Stimulated activated CD8-positive, alpha-beta memory T cell treated with anti-CD3 and anti-CD28 coated beads, Interleukin-15, amount 100 ng/mL, for 4 hours (primary cell): ENCODE measurements around the gene PLK3.
A peak's percentile ranks its signal among the peaks of the same experiment; 100 is the strongest.
"Not testable (repeated sequence)": the region's sequence is repeated elsewhere in the genome, so short reads cannot be mapped to it uniquely, and the experiment has no call there.

Experiments used
- DNase-seq, 2 donors: peaks; one replicate each; pipeline ENCODE4 v3.0.0-alpha.2; 2020; ENCODE audit warnings: low read depth in 2 of 2

PLK3 gene

DNA sequence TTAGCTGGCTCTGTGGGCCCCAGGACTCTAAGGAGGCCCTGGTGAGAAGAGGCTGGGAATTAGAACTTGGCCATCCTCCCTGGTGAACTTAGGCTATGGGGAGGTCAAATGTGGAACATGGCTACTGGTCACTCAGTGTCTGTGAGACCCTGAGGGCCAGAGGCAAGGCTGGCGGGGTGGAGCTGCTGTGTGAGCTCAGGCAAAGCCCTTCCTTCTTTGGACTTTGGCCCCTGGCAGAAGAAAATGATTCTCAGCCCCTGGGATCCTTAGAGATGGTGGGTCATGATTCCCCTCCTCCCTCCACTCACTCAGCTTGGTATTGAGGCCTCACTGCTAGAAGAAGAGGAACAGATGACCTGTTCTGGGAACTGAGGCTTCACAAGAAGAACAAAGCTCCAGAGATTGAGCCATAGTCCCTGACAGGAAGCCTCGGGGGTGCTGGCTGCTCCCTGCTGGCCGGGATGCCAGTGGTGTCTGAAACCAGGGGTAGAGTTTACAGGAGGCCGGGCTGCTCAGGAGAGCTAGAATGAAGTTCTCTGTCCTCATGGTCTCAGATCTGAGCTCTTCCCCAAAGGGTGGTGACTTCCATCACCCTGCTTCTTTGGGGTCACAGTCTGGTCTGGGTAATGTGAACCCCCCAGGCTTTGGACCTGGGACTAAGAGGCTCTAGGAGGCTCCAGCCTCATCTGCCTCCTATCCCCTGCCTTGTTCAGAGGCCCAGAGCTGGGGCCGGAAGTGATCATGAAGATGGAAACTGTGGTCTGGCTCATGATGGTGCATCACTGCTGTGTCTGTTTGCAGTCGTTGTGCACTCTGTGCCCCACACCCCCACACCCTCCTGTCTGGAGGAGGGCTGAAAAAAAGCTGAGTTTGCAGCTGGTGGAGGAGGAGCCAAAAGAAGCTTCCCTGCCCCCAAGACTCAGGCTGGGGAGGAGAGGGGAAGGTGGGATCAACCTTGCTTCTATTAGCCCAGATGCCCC is 9.1 kb downstream of the PLK3 start:
- DNase-seq = peak; percentile 70 to 87

DNA sequence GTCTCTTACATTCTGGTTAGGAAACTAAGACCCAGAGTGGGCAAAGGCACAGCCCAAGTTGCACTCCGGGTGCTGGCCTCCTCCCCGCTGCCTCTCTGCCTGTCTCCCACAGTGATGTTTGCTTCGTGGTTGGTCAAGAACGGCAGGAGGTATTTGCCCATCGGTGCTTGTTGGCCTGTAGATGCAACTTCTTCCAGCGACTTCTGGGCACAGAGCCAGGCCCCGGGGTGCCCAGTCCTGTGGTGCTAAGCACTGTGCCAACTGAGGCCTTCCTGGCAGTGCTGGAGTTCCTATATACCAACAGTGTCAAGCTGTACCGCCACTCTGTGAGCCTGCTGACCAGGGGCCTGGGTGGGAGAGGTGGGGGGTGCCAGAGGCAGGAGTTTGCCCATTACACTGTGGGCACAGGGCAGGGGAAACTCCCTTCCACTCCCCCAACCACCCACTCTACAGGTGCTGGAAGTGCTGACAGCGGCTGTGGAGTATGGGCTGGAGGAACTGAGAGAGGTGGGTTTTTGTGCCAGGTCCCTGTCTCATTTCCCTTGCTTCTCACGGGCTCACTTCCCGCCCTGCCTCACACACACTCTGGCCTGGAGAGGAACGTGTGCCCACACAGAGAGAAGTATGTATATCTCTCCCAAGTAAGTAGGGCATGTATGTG is 10.1 kb downstream of the PLK3 start:
- no peak for DNase-seq

DNA sequence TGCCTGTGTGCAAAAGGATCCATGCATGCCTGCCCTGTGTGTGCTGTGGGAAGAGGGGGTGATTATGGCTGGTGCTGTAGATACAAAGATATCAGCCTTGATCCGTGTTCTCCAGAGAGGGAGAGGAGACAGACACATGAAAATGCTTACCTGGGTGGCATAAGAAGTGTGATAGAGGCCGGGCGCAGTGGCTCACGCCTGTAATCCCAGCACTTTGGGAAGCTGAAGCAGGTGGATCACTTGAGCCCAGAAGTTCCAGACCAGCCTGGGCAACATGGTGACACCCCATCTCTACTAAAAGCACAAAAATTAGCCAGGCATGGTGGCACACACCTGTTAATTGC is 10.6 kb downstream of the PLK3 start:
- DNase-seq = not testable (repeated sequence)

DNA sequence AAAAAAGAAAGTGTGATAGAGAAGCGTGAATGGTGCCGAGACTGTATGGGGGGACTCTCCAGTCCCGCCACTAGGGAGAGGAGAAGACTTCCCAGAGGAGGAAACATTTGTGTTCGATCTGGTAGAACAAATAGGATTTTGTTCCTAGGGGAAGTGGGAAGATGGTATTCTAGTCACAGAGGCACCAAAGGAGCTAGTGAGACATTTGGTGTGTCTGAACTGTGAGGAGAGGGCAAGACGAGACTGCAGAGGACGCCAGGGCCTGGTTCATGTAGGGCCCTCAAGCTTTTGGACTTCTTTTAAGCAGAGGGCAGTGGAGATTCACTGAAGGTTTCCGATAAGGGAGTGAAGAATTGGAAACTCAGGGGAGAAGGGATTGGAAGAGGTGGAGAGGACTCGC is 11.1 kb downstream of the PLK3 start:
- no peak for DNase-seq

DNA sequence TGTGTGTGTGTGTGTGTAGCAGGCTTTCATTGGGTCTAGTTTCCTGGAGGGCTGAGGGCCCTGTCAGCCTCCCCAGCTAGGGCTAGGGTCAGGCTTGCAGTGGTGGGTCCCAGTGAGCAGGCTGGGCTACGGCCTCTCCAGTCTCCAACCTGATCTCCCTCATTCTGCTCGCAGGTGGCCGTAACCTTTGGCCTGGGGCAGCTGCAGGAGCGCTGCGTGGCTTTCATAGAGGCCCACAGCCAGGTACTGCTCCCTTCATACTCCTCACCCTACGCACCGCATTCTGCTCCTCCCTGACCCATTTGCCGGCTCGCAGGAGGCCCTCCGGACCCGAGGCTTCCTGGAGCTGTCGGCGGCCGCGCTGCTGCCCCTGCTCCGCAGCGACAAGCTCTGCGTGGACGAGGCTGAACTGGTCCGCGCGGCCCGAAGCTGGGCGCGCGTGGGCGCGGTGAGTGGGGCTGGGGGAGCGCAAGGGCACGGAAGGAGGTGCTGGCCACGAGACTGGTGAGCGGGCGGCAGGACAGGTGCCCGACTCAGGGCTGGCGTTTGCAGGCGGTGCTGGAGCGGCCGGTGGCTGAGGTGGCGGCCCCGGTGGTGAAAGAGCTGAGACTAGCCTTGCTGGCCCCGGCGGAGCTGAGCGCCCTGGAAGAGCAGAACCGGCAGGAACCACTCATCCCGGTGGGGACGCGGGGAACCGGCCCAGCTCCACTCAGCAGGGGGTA is 12.8 kb downstream of the PLK3 start:
- DNase-seq = no peak

DNA sequence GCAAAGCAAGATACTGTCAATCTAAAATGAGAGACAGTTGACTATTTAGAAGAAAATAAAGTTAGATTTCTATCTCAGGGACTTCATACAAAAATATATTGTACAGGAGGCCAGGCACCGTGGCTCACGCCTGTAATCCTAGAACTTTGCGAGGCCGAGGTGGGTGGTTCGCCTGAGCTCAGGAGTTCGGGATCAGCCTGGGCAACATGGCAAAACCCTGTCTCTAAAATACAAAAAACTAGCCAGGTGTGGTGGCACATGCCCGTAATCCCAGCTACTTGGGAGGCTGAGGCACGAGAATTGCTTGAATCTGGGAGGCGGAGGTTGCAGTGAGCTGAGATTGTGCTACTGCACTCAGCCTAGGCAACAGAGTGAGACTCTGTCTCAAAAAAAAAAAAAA is 15.7 kb downstream of the PLK3 start:
- not testable (repeated sequence) for DNase-seq

DNA sequence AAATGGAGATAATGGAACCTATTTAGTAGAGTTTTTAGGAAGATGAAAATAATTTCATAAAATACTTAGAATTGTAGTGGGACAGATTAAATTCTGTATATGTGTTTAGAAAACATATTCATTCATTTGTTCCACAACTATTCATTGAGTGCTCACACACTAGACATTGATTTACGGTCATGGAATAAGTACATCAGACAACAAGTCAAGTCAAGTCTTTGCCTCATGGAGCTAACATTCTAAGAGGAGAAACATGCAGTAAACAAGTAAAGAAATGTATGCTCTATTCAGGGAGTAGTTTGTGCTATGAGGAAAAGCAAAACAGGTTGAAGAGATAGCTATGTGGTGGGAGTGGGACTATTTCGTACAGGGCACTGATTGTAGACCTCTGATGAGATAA is 17.1 kb downstream of the PLK3 start:
- no peak for DNase-seq

DNA sequence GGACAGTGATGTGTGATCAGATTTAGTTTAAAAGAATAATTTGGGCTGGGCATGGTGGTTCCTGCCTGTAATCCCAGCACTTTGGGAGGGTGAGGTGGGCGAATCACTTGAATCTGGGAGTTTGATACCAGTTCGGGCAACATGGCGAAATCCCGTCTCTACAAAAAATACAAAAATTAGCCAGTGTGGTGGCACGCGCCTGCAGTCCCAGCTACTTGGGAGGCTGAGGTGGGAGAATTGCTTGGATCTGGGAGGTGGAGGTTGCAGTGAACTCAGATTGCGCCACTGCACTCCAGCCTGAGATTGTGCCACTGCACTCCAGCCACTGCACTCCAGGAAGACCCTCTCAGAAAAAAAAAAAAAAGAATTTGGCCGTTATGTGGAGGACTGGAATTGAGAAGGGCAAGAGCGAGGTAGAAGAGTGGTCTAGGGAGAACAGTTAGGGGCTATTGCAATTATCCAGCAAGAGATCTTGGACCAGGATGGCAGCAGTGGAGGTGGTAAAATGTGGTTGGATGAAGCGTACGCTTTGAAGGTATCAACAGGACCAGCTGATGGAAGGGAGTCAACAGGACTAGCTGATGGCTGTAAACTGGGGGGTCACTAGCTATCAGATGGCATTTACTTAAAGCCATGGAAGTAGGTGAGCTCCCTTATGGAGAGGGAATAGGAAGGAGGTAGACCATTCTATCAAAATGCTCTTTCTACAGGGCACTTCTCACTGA is 17.8 kb downstream of the PLK3 start:
- DNase-seq = no peak

DNA sequence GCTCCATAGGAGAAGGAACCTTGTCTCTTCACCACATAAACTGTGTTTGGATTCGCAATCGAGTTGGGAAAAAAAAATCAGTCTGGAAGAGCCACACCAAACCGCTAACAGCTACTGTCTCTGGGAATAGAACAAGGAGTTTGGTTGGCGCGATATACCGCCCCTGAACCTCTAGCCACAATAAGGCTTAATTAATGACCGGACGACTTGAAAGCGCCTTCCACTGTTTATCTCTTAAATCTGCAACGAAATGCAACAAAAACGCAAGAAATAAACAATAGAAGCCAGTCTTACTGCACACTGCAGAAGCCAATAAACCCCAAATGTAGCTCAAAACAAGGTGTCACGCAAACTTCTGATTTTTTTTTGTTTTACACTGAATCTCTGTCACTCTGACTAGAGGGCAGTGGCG is 19.0 kb downstream of the PLK3 start:
- no peak for DNase-seq

DNA sequence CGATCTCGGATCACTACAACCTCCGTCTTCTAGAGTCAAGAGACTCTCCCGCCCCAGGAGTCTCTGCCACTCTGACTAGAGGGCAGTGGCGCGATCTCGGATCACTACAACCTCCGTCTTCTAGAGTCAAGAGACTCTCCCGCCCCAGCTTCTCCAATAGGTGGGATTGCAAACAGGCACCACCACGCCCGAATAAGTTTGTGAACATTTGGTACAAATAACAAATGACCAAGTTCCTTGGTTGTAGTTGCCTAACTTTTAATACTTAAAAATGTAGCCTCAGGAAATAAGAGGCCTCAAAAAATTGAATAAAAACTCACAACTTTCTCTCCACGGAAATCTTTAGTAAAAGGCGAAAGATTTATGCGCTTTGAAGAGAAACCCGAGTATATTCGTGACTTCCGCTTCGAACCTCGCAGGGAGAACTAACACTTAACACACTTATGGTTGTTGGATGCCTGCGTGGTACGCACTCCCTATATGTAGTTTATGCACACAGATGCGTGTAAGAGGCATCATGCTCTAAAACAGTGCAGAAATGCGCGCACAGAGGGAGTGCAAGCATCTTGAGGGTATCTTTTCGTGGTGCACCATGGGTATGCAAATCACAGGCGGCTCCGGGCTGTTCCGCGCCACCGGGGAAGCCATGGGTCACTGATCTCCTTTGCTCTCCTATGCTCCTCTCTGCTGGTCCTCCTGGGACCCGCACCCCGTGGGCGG is 19.6 kb downstream of the PLK3 start:
- peak; percentile 50 to 52 for DNase-seq

DNA sequence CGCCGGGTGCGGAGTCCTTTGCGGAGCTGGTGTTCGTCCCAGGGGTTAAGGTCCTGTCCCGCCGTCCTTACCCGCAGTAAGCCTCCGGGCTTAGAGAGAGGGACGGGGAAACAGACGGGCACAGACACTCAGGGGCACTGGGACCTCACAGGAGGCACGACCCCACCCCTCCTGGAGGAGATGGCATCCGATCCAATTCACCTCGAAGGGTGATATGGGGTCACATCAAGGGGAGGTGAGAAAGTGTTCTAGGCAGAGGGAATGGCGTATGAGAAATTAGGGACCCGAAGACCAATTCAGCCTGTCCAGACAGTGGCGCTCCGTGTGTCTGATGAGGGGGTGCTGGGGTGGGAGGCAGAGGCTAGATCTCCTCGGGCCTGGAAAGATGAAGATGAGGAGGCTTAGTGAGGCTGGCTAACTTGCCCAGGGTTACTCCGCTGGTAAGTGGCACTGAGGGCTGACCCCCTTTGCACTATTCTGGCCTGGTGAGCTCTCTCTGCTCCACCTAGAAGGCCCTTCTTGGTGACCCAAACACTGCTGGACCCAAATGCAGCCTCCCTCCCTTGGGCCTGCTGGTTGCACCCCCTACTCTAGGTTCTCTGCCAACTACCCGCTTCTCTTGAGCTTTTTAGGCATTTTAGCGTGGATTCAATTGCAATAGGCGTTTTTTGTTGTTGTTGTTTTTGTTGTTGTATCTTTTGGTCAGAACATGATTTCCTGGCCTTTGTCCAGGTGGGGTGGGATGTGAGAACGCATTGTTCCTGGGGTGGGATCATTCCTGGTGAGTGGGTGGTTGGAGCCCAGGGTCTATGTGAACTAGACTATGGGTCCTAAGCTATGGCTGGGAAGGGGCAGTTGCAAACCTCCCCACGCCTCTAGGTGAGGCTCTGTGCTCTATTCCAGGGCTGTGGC is 20.4 kb downstream of the PLK3 start:
- DNase-seq = no peak

DNA sequence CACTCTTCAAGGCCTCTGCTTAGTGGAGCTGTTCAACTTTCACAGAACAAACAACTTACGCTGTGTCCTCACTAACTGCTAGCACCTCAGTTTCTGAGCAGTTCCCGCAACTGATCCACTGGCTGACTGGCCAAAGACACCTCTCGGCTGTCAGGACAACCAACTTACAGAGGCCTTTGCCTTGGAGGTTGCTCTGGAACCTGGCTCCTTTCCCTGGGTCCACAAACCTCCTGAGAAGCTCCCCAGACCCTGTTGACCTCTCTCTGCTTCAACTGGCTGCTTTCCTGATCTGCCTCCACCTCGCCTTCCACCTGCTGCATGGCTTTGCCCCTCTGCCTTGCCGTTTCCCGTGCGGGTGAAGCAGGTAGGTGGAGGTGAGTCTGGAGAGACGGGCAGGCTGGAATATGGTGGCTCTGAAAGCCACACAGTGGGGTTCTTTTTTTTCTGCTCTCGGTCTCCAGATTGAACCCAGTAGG is 21.1 kb downstream of the PLK3 start:
- DNase-seq = no peak

DNA sequence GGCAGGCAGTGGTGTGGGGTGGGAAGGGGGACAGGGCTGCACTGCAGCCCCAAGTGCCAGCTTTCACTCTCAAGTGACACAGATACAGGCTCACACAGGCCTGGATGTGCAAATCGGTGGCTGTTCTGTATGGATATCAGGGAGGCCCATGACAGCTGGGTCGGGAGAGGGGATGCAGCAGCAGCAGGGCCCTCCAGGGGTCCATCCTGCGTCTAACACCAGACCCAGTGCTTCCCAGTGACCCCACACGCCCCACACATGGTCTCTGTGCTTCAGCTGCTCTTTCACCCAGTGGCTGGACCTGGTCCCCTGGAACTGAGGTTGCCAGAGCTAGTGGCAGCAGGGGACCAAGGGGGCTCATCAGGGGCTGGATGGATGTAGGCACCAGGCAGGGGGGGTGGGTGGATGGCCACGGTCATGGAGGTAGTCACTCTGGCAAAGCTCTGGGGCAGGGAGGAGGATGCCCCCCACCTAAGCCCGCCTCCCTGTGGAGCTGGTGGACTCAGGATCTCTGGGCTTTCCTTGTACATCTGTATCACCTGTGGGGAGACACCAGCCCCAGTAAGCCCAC is 22.0 kb downstream of the PLK3 start:
- no peak for DNase-seq

DNA sequence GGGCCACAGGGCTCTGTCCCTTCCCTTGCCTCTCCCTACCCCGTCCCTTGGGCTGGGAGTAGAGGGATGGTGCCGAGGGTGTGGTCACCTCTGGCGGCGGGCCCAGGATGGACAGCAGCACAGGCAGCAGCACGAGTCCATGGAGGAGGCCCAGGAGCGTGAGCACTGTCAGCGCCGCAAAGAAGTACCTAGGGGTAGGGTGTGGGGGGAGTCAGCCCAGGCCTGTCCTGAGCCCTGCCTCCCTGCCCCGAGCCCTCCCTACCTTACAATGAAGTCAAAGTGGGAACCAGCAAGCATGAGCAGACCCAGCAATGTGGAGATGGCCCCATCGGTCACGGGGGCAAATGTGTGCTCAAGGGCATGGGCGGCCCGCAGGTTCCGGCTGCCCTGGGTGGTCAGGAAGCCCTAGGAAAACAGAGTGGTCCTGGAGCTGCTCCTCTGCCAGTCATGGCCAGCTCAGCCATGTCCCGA is 22.8 kb downstream of the PLK3 start:
- DNase-seq = no peak

DNA sequence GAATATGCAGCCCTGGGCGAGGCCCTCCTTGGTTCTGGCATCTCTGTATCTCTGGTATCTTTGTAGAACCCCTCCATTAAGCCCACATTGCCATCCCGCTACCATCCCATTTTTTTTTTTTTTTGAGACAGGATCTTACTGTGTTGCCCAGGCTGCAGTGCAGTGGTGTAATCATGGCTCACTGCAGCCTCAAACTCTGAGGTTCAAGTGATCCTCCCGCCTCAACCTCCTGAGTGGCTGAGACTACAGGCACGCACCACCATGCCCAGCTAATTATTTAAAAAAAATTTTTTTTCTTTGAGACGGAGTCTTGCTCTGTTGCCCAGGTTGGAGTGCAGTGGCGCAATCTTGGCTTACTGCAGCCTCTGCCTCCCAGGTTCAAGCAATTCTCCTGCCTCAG is 24.2 kb downstream of the PLK3 start:
- not testable (repeated sequence) for DNase-seq

DNA sequence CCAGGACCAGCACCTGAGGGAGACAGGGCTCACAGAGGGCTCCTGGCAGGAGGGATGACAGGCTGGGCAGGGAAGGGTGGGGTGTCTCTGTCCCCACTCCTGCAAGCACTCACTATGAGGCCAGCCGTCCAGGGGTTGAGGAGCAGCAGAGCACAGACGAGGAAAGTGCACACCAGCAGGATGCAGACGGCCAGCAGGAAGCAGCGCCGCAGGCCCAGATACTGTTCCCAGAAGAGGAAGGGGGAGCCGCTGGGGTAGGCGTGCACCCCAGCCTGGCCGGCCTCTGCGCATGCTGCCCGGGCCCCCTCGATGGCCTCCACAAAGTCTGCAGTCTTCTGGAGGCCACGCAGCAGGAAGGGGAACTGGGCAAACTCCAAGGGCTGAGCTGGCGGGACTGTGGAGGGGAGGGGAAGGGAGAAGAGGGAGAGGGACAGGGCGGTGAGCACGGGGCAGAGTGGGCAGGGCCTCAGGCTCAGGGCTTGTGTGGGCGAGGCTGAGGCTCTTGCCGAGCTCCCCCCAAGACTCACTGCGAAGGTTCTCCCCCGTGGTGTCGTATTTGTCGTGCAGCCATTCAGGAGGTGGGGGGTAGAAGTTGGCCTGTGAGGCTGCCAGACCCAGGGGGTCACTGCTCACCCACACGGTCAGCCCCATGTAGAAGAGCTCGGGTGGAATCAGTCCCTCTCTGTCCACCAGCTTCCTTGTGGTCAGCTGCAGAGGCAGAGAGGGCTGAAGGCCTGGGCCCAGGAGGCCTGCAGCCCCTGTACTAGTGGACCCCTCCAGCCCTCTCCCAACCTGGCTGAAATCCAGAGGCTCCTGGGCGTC is 26.4 kb downstream of the PLK3 start:
- DNase-seq = no peak

DNA sequence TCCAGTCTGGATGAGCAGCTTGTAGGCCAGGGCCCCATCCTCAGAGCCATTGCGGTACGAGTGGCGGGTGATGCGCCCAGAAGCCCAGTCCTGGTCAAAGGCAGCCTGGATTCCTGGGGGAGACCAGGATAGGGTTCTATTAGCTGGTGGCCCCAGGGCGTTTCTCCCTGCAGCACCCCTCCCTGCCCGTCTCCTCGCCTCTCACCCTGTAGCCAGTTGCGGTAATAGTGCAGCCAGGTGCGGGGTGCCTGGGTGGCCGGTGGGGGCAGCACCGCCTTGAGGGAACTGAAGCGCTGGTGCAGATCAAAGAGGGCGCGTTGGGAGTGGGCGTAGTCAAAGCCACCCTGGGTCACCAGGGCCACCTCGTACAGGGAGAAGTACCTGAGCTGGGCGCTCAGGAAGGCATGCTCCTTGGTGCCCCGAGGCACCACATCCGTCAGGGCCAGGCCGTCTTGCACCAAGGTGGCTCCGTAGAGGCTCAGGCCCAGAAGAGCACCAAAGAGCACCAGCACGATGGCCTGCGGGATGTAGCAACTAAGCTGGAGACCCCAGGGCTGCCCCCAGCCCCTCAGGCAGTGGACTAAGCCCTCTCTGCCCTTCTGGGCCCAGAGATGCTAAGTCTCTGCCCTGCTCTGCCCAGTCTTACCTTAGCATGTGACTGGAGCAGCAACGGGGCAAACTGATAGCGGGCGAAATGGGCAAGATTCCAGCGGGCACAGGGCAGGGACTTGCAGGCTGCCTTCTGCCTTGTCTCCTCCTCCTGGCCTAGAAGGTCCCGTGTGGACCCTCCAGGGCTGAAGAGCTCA is 27.2 kb downstream of the PLK3 start:
- no peak for DNase-seq
